AG04450 (cell line): Measurements from ENCODE around the gene HCN2. TPM values are rescaled to one million over a fixed set of nuclear protein-coding genes. Genes with fewer than 3 reads are reported as not detected.

Experiments
- CTCF ChIA-PET: fragments of 300-600, 350-600 bp; formaldehyde crosslinking; extraction: SDS; loops from one replicate; lab custom pipeline; 2022; ENCODE audit warnings: antibody characterized with exemption, inconsistent platforms; lab: Charles Lee
- POLR2A ChIA-PET: fragments of 350-600 bp; formaldehyde crosslinking; extraction: SDS; loops from one replicate; lab custom pipeline; 2021; ENCODE audit warnings: antibody characterized with exemption, inconsistent platforms; lab: Yijun Ruan, JAX
- DNase-seq: peaks from one replicate; pipeline ENCODE4 v3.0.0-alpha.2; 2011; ENCODE audit warnings: low read depth, low spot score
- H3K27ac ChIP-seq: one replicate; pipeline ENCODE4 v1.5.1; 2012; ENCODE audit warnings: low read depth, low read length, control low read depth
- H3K27me3 ChIP-seq: one replicate; pipeline ENCODE4 v1.6.0; 2012; ENCODE audit warnings: low read length; ENCODE audit not compliant: control insufficient read depth, insufficient read depth
- H3K4me3 ChIP-seq: 2 replicates; pipeline ENCODE4 v1.5.1; 2011; ENCODE audit warnings: mild to moderate bottlenecking, low read depth, low read length, control low read depth
- H3K9me3 ChIP-seq: 2 replicates; pipeline ENCODE4 v1.5.1; 2012; ENCODE audit warnings: low read length; ENCODE audit not compliant: control insufficient read depth, insufficient read depth
- polyA plus RNA-seq: library from polyadenylated mRNA; depleted of rRNA; stranded (reverse); fragments of >200 nt; gene quantifications from 2 replicates; pipeline ENCODE4 v1.2.3, GENCODE V29; 2011
- TF ChIP-seq, protein P1 (sequence below): IDR thresholded peaks from 2 replicates; pipeline ENCODE4 v1.5.1; 2011; ENCODE audit warnings: low read depth, low read length, control low read depth, inconsistent platforms

Gene HCN2
- polyA plus RNA-seq, 1 experiment = 0.33 TPM

DNA sequence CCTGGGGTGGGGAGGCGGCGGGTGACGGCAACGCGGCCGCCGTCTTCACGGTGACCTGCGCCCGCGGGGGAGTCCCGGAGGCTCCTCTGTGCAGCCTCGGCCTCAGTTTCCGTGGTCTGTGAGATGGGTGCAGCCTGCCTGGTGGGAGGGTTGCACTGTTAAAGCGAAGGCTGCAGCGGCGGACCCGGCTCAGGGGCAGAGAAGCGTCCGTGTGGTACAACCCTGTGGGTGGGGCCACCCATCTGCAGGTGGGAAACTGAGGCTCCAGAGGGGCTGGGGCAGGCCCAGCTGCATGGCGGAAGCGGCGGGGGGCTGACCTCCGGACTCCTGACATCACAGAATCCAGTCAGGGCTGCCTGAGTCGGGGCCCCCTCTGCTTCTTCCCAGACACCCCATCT lies 50.5 kb downstream of the HCN2 start:
- Histone ChIP-seq H3K27me3 (no peaks in the 10 kb centered on the region), H3K9me3 (no peaks in the 10 kb centered on the region; the same call in 1 of the 2 replicates), H3K27ac (no peak overlapping the region), H3K4me3 (peak overlapping the region; percentile 48; the same call in 1 of the 2 replicates)
- TF ChIP-seq, protein P1, sequence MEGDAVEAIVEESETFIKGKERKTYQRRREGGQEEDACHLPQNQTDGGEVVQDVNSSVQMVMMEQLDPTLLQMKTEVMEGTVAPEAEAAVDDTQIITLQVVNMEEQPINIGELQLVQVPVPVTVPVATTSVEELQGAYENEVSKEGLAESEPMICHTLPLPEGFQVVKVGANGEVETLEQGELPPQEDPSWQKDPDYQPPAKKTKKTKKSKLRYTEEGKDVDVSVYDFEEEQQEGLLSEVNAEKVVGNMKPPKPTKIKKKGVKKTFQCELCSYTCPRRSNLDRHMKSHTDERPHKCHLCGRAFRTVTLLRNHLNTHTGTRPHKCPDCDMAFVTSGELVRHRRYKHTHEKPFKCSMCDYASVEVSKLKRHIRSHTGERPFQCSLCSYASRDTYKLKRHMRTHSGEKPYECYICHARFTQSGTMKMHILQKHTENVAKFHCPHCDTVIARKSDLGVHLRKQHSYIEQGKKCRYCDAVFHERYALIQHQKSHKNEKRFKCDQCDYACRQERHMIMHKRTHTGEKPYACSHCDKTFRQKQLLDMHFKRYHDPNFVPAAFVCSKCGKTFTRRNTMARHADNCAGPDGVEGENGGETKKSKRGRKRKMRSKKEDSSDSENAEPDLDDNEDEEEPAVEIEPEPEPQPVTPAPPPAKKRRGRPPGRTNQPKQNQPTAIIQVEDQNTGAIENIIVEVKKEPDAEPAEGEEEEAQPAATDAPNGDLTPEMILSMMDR = no peak
- no peak for DNase-seq
- ChIA-PET POLR2A (no interaction called here), CTCF (no interaction called here)

DNA sequence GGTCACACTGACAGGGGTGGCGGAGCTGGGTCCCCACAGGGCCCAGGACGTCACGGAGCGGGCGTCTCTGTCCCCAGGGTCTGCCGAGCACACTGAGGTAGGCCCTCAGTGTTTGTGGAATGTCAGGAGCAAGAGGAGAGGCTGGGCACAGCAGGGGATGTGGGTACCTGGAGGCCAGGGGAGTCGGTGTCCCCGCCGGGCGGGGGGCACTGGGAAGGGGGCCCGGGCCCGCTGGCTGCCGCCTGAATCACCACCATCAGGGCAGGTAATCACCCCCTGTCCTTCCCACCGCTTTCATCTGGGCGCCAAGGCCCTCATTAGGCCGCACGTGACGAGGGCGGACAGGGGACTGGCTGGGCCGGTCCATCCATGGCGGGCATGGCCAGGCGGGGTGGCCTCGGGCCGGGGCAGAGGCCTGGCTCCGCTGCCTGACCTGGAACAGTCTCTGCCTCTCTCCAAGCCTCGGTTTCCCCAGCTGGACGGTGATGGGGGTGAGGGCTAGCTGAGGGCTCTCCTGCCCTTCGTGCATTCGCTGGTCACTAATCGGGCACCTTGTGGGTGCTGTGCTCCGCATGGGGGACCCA lies 51.0 kb downstream of the HCN2 start:
- CTCF ChIA-PET = no interaction called here

DNA sequence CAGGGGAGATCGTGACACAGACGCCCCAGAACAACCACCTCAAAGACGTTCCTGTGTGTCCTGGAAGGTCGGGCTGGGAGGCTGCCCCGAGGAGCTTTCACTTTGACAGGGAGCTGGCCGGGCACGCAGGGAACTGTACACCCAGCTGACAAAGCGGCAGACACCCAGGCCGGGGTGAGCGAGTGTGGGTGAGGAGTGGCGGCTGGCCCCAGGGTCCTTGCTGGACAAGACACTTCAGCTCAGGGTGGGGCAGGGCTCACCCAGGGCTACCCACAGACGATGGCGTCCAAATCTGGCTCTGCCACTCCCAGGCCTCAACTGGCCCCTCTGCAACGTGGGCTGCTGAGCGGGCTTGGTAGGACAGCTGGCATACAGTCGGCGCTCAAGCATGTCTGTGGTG lies 52.0 kb downstream of the HCN2 start:
- TF ChIP-seq, protein P1 = no peak
- POLR2A ChIA-PET = no interaction called here
- CTCF ChIA-PET = no interaction called here
- peaks cover 4% of the 10 kb centered on the region; the same call in 1 of the 2 replicates for H3K9me3 ChIP-seq
- no peak overlapping the region for H3K27ac ChIP-seq
- H3K4me3 ChIP-seq = no peak overlapping the region
- no peak for DNase-seq
- H3K27me3 ChIP-seq = no peaks in the 10 kb centered on the region

More for the DNA sequence above, 51.0 kb downstream of the HCN2 start:
- Histone ChIP-seq H3K27me3 (no peaks in the 10 kb centered on the region), H3K9me3 (peaks cover 2% of the 10 kb centered on the region; the same call in 1 of the 2 replicates), H3K27ac (no peak overlapping the region), H3K4me3 (no peak overlapping the region)
- POLR2A ChIA-PET = no interaction called here
- DNase-seq = no peak
- TF ChIP-seq, protein P1 = no peak

DNA sequence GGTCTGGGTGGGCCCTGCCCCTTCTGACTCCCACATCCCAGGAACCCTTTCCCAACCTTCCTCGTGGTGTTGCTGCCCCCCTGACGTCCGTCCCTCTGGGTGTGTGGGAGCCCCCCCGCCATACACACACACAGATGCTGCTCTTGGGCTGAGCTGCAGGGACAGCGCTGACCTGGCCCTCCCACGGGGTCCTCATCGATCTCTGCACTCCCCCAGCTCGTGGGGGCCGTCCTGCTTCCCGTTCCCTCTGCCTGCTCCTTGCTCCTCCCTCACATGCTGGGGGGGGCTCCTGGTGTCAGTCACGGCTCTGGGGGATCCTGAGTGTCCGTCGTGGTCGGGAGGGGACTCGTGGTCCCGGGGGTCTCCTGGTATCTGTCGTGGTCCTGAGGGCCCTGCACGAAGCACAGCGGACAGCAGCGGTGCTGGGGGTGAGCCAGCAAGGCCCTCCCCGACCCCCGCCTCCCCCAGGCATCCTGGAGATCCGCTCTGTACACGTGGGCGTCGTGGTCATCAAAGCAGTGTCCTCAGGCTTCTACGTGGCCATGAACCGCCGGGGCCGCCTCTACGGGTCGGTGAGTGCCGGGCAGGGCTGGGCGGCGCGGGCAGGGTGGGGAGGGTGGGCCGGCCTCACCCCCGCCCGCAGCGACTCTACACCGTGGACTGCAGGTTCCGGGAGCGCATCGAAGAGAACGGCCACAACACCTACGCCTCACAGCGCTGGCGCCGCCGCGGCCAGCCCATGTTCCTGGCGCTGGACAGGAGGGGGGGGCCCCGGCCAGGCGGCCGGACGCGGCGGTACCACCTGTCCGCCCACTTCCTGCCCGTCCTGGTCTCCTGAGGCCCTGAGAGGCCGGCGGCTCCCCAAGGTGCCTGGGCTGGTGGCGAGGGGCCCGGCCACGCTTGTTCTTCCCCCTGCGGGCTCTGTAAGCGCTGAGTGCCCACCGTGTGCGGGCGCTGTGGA lies 53.4 kb downstream of the HCN2 start:
- POLR2A ChIA-PET = no interaction called here

More for the DNA sequence above, 53.4 kb downstream of the HCN2 start:
- no peak overlapping the region for H3K27ac ChIP-seq
- CTCF ChIA-PET = no interaction called here
- no peak for DNase-seq
- H3K27me3 ChIP-seq = no peaks in the 10 kb centered on the region
- peaks cover 4% of the 10 kb centered on the region; the same call in 1 of the 2 replicates for H3K9me3 ChIP-seq
- no peak overlapping the region for H3K4me3 ChIP-seq
- TF ChIP-seq, protein P1 = no peak
